ENCODE data around the gene EFHC2.
"Not testable (repeated sequence)": the region's sequence is repeated elsewhere in the genome, so short reads cannot be mapped to it uniquely, and the experiment has no call there.

DNA sequence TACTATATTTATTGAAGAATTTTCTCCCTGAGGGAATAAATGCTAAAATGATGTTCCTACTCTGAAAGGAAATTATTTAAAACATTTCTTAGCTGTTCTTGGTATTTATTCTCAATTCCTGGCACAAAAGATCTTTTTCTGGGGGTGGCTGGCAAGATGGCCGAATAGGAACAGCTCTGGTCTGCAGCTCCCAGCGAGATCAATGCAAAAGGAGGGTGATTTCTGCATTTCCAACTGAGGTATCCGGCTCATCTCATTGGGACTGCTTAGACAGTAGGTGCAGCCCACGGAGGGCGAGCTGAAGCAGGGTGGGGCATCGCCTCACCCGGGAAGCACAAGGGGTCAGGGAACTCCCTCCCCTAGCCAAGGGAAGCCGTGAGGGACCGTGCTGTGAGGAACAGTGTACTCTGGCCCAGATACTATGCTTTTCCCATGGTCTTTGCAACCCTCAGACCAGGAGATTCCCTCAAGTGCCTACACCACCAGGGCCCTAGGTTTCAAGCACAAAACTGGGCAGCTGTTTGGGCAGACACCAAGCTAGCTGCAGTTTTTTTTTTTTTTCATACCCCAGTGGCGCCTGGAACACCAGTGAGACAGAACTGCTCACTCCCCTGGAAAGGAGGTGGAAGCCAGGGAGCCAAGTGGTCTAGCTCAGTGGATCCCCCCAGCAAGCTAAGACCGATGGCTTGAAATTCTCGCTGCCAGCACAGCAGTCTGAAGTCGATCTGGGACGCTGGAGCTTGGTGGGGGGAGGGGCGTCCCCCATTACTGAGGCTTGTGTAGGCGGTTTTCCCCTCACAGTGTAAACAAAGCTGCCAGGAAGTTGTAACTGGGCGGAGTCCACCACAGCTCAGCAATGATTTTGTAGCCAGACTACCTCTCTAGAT is 90.5 kb downstream of the EFHC2 start:
- TF ChIP-seq, protein P1, sequence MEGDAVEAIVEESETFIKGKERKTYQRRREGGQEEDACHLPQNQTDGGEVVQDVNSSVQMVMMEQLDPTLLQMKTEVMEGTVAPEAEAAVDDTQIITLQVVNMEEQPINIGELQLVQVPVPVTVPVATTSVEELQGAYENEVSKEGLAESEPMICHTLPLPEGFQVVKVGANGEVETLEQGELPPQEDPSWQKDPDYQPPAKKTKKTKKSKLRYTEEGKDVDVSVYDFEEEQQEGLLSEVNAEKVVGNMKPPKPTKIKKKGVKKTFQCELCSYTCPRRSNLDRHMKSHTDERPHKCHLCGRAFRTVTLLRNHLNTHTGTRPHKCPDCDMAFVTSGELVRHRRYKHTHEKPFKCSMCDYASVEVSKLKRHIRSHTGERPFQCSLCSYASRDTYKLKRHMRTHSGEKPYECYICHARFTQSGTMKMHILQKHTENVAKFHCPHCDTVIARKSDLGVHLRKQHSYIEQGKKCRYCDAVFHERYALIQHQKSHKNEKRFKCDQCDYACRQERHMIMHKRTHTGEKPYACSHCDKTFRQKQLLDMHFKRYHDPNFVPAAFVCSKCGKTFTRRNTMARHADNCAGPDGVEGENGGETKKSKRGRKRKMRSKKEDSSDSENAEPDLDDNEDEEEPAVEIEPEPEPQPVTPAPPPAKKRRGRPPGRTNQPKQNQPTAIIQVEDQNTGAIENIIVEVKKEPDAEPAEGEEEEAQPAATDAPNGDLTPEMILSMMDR (IDR thresholded peaks at IDR 0.05; ENCODE audit: low read depth, low read length, missing input control), result not testable (repeated sequence)
- TF ChIP-seq, protein P2, sequence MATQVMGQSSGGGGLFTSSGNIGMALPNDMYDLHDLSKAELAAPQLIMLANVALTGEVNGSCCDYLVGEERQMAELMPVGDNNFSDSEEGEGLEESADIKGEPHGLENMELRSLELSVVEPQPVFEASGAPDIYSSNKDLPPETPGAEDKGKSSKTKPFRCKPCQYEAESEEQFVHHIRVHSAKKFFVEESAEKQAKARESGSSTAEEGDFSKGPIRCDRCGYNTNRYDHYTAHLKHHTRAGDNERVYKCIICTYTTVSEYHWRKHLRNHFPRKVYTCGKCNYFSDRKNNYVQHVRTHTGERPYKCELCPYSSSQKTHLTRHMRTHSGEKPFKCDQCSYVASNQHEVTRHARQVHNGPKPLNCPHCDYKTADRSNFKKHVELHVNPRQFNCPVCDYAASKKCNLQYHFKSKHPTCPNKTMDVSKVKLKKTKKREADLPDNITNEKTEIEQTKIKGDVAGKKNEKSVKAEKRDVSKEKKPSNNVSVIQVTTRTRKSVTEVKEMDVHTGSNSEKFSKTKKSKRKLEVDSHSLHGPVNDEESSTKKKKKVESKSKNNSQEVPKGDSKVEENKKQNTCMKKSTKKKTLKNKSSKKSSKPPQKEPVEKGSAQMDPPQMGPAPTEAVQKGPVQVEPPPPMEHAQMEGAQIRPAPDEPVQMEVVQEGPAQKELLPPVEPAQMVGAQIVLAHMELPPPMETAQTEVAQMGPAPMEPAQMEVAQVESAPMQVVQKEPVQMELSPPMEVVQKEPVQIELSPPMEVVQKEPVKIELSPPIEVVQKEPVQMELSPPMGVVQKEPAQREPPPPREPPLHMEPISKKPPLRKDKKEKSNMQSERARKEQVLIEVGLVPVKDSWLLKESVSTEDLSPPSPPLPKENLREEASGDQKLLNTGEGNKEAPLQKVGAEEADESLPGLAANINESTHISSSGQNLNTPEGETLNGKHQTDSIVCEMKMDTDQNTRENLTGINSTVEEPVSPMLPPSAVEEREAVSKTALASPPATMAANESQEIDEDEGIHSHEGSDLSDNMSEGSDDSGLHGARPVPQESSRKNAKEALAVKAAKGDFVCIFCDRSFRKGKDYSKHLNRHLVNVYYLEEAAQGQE (IDR thresholded peaks at IDR 0.05), result not testable (repeated sequence)
- TF ChIP-seq, protein P3, sequence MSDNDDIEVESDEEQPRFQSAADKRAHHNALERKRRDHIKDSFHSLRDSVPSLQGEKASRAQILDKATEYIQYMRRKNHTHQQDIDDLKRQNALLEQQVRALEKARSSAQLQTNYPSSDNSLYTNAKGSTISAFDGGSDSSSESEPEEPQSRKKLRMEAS (IDR thresholded peaks at IDR 0.05), result not testable (repeated sequence)
- TF ChIP-seq RAD21 (IDR thresholded peaks at IDR 0.05); FOXA1 (IDR thresholded peaks at IDR 0.05); RXRA (IDR thresholded peaks at IDR 0.05); EGR1 (IDR thresholded peaks at IDR 0.05; ENCODE audit: low read depth in 2 of 2); TAF1 (conservative IDR thresholded peaks at IDR 0.05); SP1 (IDR thresholded peaks at IDR 0.05); JUND (IDR thresholded peaks at IDR 0.05); HNF4A (conservative IDR thresholded peaks at IDR 0.05); GABPA (IDR thresholded peaks at IDR 0.05 in 1 of 2, conservative IDR thresholded peaks at IDR 0.05 in 1 of 2): not testable (repeated sequence)
- TF ChIP-seq, protein P4, sequence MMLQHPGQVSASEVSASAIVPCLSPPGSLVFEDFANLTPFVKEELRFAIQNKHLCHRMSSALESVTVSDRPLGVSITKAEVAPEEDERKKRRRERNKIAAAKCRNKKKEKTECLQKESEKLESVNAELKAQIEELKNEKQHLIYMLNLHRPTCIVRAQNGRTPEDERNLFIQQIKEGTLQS (IDR thresholded peaks at IDR 0.05), result not testable (repeated sequence)
- TF ChIP-seq, protein P5, sequence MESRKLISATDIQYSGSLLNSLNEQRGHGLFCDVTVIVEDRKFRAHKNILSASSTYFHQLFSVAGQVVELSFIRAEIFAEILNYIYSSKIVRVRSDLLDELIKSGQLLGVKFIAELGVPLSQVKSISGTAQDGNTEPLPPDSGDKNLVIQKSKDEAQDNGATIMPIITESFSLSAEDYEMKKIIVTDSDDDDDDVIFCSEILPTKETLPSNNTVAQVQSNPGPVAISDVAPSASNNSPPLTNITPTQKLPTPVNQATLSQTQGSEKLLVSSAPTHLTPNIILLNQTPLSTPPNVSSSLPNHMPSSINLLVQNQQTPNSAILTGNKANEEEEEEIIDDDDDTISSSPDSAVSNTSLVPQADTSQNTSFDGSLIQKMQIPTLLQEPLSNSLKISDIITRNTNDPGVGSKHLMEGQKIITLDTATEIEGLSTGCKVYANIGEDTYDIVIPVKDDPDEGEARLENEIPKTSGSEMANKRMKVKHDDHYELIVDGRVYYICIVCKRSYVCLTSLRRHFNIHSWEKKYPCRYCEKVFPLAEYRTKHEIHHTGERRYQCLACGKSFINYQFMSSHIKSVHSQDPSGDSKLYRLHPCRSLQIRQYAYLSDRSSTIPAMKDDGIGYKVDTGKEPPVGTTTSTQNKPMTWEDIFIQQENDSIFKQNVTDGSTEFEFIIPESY (IDR thresholded peaks at IDR 0.05), result not testable (repeated sequence)

Data from liver (tissue), 3 donors.